Measurements from ENCODE around the gene POLD3. TPM values are rescaled to one million over a fixed set of nuclear protein-coding genes. Genes with fewer than 3 reads are reported as not detected.

Gene POLD3
- total RNA-seq, 1 experiment from 2014 or later: 18.9 TPM

DNA sequence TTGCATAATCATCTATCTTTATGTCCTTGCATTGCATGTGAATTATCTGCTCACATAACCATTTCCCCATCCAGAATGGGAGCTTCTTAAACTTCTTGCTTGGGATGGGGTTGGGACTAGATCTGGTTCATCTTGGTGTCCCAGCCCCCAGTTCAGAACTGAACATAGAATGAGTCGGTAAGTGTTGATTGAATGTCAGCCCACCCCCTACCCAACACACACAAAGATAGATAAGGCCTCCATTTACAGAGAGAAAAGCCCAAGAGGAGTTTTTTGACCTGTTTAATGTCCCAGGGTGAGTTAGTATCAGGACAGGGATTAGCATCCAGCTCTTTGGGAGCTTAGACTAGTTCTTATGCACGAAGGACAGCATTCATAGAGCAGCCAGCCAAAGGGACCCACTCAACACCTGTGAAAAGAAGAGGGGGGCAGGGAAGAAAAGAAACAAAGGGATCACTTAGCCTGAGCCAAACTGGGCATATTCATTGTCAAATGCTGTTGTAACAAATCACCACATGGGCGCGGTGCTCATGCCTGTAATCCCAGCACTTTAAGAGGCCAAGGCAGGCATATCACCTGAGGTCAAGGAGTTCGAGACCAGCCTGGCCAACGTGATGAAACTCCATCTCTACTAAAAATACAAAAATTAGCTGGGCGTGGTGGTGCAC, 81.4 kb downstream of the POLD3 start:
- no peak overlapping the region for H3K4me3 ChIP-seq (replicated peaks in 1 of 2; ENCODE audit: low read depth in 1 of 2, low read length in 2 of 2)
- no TSS peak for BruUV-seq (replicated peaks)
- no peak for TF ChIP-seq CEBPB (IDR thresholded peaks at IDR 0.05; ENCODE audit: low read depth)
- no peak overlapping the region for H3K27ac ChIP-seq (ENCODE audit: low read depth, low read length)
- H3K27me3 ChIP-seq (ENCODE audit: insufficient read depth, low read length): no peaks in the 10 kb centered on the region
- ATAC-seq (no peak), DNase-seq (ENCODE audit: low read depth, low spot score) (no peak)
- H4K20me1 ChIP-seq (ENCODE audit: insufficient read depth): no peaks in the 10 kb centered on the region
- ChIA-PET POLR2A (no interaction called here), RAD21 (ENCODE audit: low non-redundant PET in 1 of 2, low total read pairs in 2 of 2, uncharacterized antibody in 2 of 2, unreplicated experiment in 2 of 2) (no interaction called here), CTCF (no interaction called here)
- no peaks in the 10 kb centered on the region for H3K9me2 ChIP-seq (ENCODE audit: insufficient read depth)
- H3K4me2 ChIP-seq (ENCODE audit: low read length): no peak overlapping the region
- no peaks in the 10 kb centered on the region for H3K79me2 ChIP-seq (ENCODE audit: insufficient read depth, low read length)
- H3K36me3 ChIP-seq (ENCODE audit: control insufficient read depth in 1 of 2, insufficient read depth in 2 of 2, low read length in 2 of 2): no peaks in the 10 kb centered on the region
- intact Hi-C loops (cut with micrococcal nuclease): no loop called here
- no peaks in the 10 kb centered on the region for H3K9me3 ChIP-seq (ENCODE audit: control insufficient read depth in 1 of 2, insufficient read depth in 1 of 2, low read depth in 1 of 2, low read length in 2 of 2)
- H2AFZ ChIP-seq (ENCODE audit: low read depth, low read length, poor library complexity, severe bottlenecking): no peak overlapping the region
- H3K9ac ChIP-seq (ENCODE audit: low read length): no peak overlapping the region
- H3K4me1 ChIP-seq (ENCODE audit: control insufficient read depth in 1 of 2, insufficient read depth in 2 of 2, low read length in 2 of 2): no peaks in the 10 kb centered on the region

- no peaks in the 10 kb centered on the region for H3K9me3 ChIP-seq (ENCODE audit: control insufficient read depth in 1 of 2, insufficient read depth in 1 of 2, low read depth in 1 of 2, low read length in 2 of 2)
- CTCF ChIA-PET: interaction anchor here (1.3 kb wide), 1 partner anchor 64 kb away, joined by 3 read pairs; no protein-coding TSS in a partner anchor
- H4K20me1 ChIP-seq (ENCODE audit: insufficient read depth): no peaks in the 10 kb centered on the region
- H3K9ac ChIP-seq (ENCODE audit: low read length): no peak overlapping the region
- intact Hi-C loops (cut with micrococcal nuclease): no loop called here
- POLR2A ChIA-PET: no interaction called here
- H3K4me2 ChIP-seq (ENCODE audit: low read length): no peak overlapping the region
- no peak overlapping the region for H3K27ac ChIP-seq (ENCODE audit: low read depth, low read length)
- H3K36me3 ChIP-seq (ENCODE audit: control insufficient read depth in 1 of 2, insufficient read depth in 2 of 2, low read length in 2 of 2): no peaks in the 10 kb centered on the region
- RAD21 ChIA-PET (ENCODE audit: low non-redundant PET in 1 of 2, low total read pairs in 2 of 2, uncharacterized antibody in 2 of 2, unreplicated experiment in 2 of 2): no interaction called here
- ATAC-seq (no peak), DNase-seq (ENCODE audit: low read depth, low spot score) (no peak)
- no peak for TF ChIP-seq TCF7L2 (IDR thresholded peaks at IDR 0.05; ENCODE audit: borderline replicate concordance, extremely low read depth, insufficient read depth, insufficient read length)
- TF ChIP-seq REST (IDR thresholded peaks at IDR 0.05; ENCODE audit: low read depth): no peak
- TF ChIP-seq ELF1 (IDR thresholded peaks at IDR 0.05; ENCODE audit: borderline replicate concordance, low read depth): no peak
- TF ChIP-seq SIN3A (IDR thresholded peaks at IDR 0.05; ENCODE audit: low read depth): no peak
- no peak for TF ChIP-seq EZH2 (IDR thresholded peaks at IDR 0.05)
- TF ChIP-seq YY1 (IDR thresholded peaks at IDR 0.05; ENCODE audit: extremely low read depth, insufficient replicate concordance, low read depth, low read length): no peak
- no peak for TF ChIP-seq RAD21 (IDR thresholded peaks at IDR 0.05; ENCODE audit: low read depth)
- no peak for TF ChIP-seq JUND (IDR thresholded peaks at IDR 0.05)
- TF ChIP-seq SP1 (IDR thresholded peaks at IDR 0.05; ENCODE audit: low read depth): no peak
- no peak for TF ChIP-seq ZFX (IDR thresholded peaks at IDR 0.05)
- TF ChIP-seq POLR2A (IDR thresholded peaks at IDR 0.05; ENCODE audit: borderline replicate concordance, extremely low read depth, insufficient read depth, insufficient read length): no peak
- TF ChIP-seq CTCF (IDR thresholded peaks at IDR 0.05 in 2 of 3, conservative IDR thresholded peaks at IDR 0.05 in 1 of 3; ENCODE audit: borderline replicate concordance in 1 of 3, insufficient read depth in 1 of 3, low read depth in 2 of 3, low read length in 2 of 3): no peak
- no peak overlapping the region for H2AFZ ChIP-seq (ENCODE audit: low read depth, low read length, poor library complexity, severe bottlenecking)
- H3K9me2 ChIP-seq (ENCODE audit: insufficient read depth): no peaks in the 10 kb centered on the region
- no peaks in the 10 kb centered on the region for H3K4me1 ChIP-seq (ENCODE audit: control insufficient read depth in 1 of 2, insufficient read depth in 2 of 2, low read length in 2 of 2)
- no peaks in the 10 kb centered on the region for H3K79me2 ChIP-seq (ENCODE audit: insufficient read depth, low read length)
- BruUV-seq (replicated peaks): no TSS peak
- no peak overlapping the region for H3K4me3 ChIP-seq (replicated peaks in 1 of 2; ENCODE audit: low read depth in 1 of 2, low read length in 2 of 2)
- no peaks in the 10 kb centered on the region for H3K27me3 ChIP-seq (ENCODE audit: insufficient read depth, low read length)
Observed at GRCh38 chr11:74675761-74676160, 83.4 kb downstream of the POLD3 start.
